NCI-H345 treated with DMSO at 0.1 percent for 48 hours (cell line): ENCODE results near the gene ACKR3.

ENCODE experiments used
- DNase-seq: peaks from one replicate; lab custom pipeline; 2025; ENCODE audit not compliant: unreplicated experiment; lab: John Stamatoyannopoulos, UW

Gene ACKR3

GRCh38 chr2:236607471-236608187 is 38.0 kb downstream of the ACKR3 start:
- no peak for DNase-seq

- no peak for DNase-seq
These were observed 38.5 kb downstream of the ACKR3 start for GRCh38 chr2:236608188-236608525.

GRCh38 chr2:236608710-236609109 is 39.1 kb downstream of the ACKR3 start:
- no peak for DNase-seq

- no peak for DNase-seq
These were observed 41.6 kb downstream of the ACKR3 start for GRCh38 chr2:236610991-236611821.

GRCh38 chr2:236612737-236613136 is 43.1 kb downstream of the ACKR3 start:
- DNase-seq = no peak

- DNase-seq = no peak
These were observed 44.0 kb downstream of the ACKR3 start for GRCh38 chr2:236613612-236614011.

GRCh38 chr2:236614551-236614950 is 44.9 kb downstream of the ACKR3 start:
- no peak for DNase-seq

GRCh38 chr2:236616031-236616430 is 46.4 kb downstream of the ACKR3 start:
- DNase-seq = no peak

GRCh38 chr2:236616624-236617023 is 47.0 kb downstream of the ACKR3 start:
- DNase-seq = no peak

- no peak for DNase-seq
These were observed 47.7 kb downstream of the ACKR3 start for GRCh38 chr2:236617221-236617737.

GRCh38 chr2:236617796-236618195 is 48.2 kb downstream of the ACKR3 start:
- no peak for DNase-seq

- DNase-seq = no peak
These were observed 48.7 kb downstream of the ACKR3 start for GRCh38 chr2:236618370-236618769.

- DNase-seq = no peak
These were observed 50.4 kb downstream of the ACKR3 start for GRCh38 chr2:236619910-236620612.

- no peak for DNase-seq
These were observed 52.2 kb downstream of the ACKR3 start for GRCh38 chr2:236621786-236622185.

GRCh38 chr2:236622201-236622600 is 52.6 kb downstream of the ACKR3 start:
- no peak for DNase-seq

- DNase-seq = no peak
These were observed 53.0 kb downstream of the ACKR3 start for GRCh38 chr2:236622660-236623059.

GRCh38 chr2:236623816-236624215 is 54.2 kb downstream of the ACKR3 start:
- no peak for DNase-seq

- no peak for DNase-seq
These were observed 55.6 kb downstream of the ACKR3 start for GRCh38 chr2:236625156-236625690.

GRCh38 chr2:236626391-236627150 is 56.9 kb downstream of the ACKR3 start:
- DNase-seq = no peak

GRCh38 chr2:236627193-236627592 is 57.6 kb downstream of the ACKR3 start:
- DNase-seq = no peak

- no peak for DNase-seq
These were observed 58.2 kb downstream of the ACKR3 start for GRCh38 chr2:236627841-236628240.
